ENCODE results near the gene RAPGEF1.
"Not testable (repeated sequence)": the region's sequence is repeated elsewhere in the genome, so short reads cannot be mapped to it uniquely, and the experiment has no call there.

- TF ChIP-seq, protein P1, sequence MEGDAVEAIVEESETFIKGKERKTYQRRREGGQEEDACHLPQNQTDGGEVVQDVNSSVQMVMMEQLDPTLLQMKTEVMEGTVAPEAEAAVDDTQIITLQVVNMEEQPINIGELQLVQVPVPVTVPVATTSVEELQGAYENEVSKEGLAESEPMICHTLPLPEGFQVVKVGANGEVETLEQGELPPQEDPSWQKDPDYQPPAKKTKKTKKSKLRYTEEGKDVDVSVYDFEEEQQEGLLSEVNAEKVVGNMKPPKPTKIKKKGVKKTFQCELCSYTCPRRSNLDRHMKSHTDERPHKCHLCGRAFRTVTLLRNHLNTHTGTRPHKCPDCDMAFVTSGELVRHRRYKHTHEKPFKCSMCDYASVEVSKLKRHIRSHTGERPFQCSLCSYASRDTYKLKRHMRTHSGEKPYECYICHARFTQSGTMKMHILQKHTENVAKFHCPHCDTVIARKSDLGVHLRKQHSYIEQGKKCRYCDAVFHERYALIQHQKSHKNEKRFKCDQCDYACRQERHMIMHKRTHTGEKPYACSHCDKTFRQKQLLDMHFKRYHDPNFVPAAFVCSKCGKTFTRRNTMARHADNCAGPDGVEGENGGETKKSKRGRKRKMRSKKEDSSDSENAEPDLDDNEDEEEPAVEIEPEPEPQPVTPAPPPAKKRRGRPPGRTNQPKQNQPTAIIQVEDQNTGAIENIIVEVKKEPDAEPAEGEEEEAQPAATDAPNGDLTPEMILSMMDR (IDR thresholded peaks at IDR 0.05; ENCODE audit: insufficient read depth, low read length, poor library complexity, severe bottlenecking): not testable (repeated sequence)
- not testable (repeated sequence) for TF ChIP-seq EZH2phosphoT487 (conservative IDR thresholded peaks at IDR 0.05; ENCODE audit: low read length)
Measured at GRCh38 chr9:131709010-131709770, 30.7 kb downstream of the RAPGEF1 start.

All from SU-DHL-6 (cell line).